WTC11 (cell line): ENCODE results near the gene CACNA1D. TPM values are rescaled to one million over a fixed set of nuclear protein-coding genes. Genes with fewer than 3 reads are reported as not detected.

ENCODE experiments used
- ATAC-seq: fragments of 200-7000 bp; cut with Tn5 transposase; 2 replicates; pipeline ENCODE4 v1.10.0; 2021; ENCODE audit warnings: mild to moderate bottlenecking, moderate library complexity
- CTCF ChIA-PET: fragments of 300-600 bp; sonication (Branson Sonifier 250); formaldehyde crosslinking; loops from one replicate; lab custom pipeline; 2021; ENCODE audit warnings: antibody characterized with exemption; lab: Charles Lee
- POLR2A ChIA-PET: fragments of 350-600 bp; sonication (Branson Sonifier 250); formaldehyde crosslinking; loops from one replicate; lab custom pipeline; 2021; ENCODE audit warnings: antibody characterized with exemption; lab: Charles Lee
- DNase-seq: peaks from one replicate; pipeline ENCODE4 v3.0.0; 2021; ENCODE audit warnings: low spot score
- H3K27ac Mint-ChIP-seq: 2 replicates; pipeline ENCODE4 v1.8.0; 2021; ENCODE audit warnings: mixed read lengths
- H3K27me3 Mint-ChIP-seq: 2 replicates; pipeline ENCODE4 v1.8.0; 2021; ENCODE audit warnings: low read depth, mild to moderate bottlenecking, moderate library complexity, mixed read lengths
- H3K36me3 Mint-ChIP-seq: 2 replicates; pipeline ENCODE4 v1.8.0; 2021; ENCODE audit warnings: mixed read lengths
- H3K4me1 Mint-ChIP-seq: 2 replicates; pipeline ENCODE4 v1.8.0; 2022; ENCODE audit warnings: mixed read lengths
- H3K4me3 Mint-ChIP-seq: 2 replicates; pipeline ENCODE4 v1.8.0; 2021; ENCODE audit warnings: mild to moderate bottlenecking, moderate library complexity, mixed read lengths
- H3K9me3 Mint-ChIP-seq: 2 replicates; pipeline ENCODE4 v1.8.0; 2021; ENCODE audit warnings: mixed read lengths
- AR ChIP-seq: fragments of 250-450 bp; sonication (Bioruptor Pico); IDR thresholded peaks from 2 replicates; pipeline ENCODE4 v1.9.0; 2021; ENCODE audit warnings: mild to moderate bottlenecking
- ATF2 ChIP-seq: sonication (generic); formaldehyde crosslinking; IDR thresholded peaks from 2 replicates; pipeline ENCODE4 v1.8.1; 2022; ENCODE audit warnings: low read depth, missing genetic modification reagents, borderline replicate concordance
- ETV6 ChIP-seq: sonication (generic); formaldehyde crosslinking; IDR thresholded peaks from 2 replicates; pipeline ENCODE4 v1.8.1; 2022; ENCODE audit warnings: mild to moderate bottlenecking, missing genetic modification reagents
- GABPB1 ChIP-seq: sonication (generic); formaldehyde crosslinking; IDR thresholded peaks from 2 replicates; pipeline ENCODE4 v1.8.1; 2023; ENCODE audit warnings: mild to moderate bottlenecking, missing genetic modification reagents
- HMGA2 ChIP-seq: fragments of 250-450 bp; sonication (Bioruptor Pico); IDR thresholded peaks from 2 replicates; pipeline ENCODE4 v1.4.0; 2021; ENCODE audit warnings: mild to moderate bottlenecking, moderate library complexity
- JAZF1 ChIP-seq: fragments of 250-450 bp; sonication (Bioruptor Pico); IDR thresholded peaks from 2 replicates; pipeline ENCODE4 v1.9.0; 2021; ENCODE audit warnings: moderate library complexity, mild to moderate bottlenecking, inconsistent platforms
- KAT7 ChIP-seq: sonication (generic); formaldehyde crosslinking; IDR thresholded peaks from 2 replicates; pipeline ENCODE4 v1.8.1; 2023; ENCODE audit warnings: missing genetic modification reagents, mild to moderate bottlenecking, borderline replicate concordance
- MXD4 ChIP-seq: fragments of 250-450 bp; sonication (Bioruptor Pico); IDR thresholded peaks from 2 replicates; pipeline ENCODE4 v1.8.0; 2021; ENCODE audit warnings: mild to moderate bottlenecking, moderate library complexity, borderline replicate concordance
- NFE2L1 ChIP-seq: sonication (generic); formaldehyde crosslinking; IDR thresholded peaks from 2 replicates; pipeline ENCODE4 v1.8.1; 2023; ENCODE audit warnings: missing genetic modification reagents
- NFYB ChIP-seq: sonication (generic); formaldehyde crosslinking; conservative IDR thresholded peaks from 2 replicates; pipeline ENCODE4 v1.8.0; 2022; ENCODE audit warnings: low read depth, missing genetic modification reagents
- OVOL2 ChIP-seq: fragments of 250-450 bp; sonication (Bioruptor Pico); IDR thresholded peaks from 2 replicates; pipeline ENCODE4 v1.9.0; 2021; ENCODE audit warnings: mild to moderate bottlenecking, borderline replicate concordance
- PRRX2 ChIP-seq: fragments of 250-450 bp; sonication (Bioruptor Pico); IDR thresholded peaks from 2 replicates; pipeline ENCODE4 v1.8.0; 2021; ENCODE audit warnings: mild to moderate bottlenecking
- ZMAT4 ChIP-seq: fragments of 250-450 bp; sonication (Bioruptor Pico); IDR thresholded peaks from 2 replicates; pipeline ENCODE4 v1.9.0; 2021; ENCODE audit warnings: mild to moderate bottlenecking
- ZNF263 ChIP-seq: sonication (generic); formaldehyde crosslinking; IDR thresholded peaks from 2 replicates; pipeline ENCODE4 v1.8.1; 2022; ENCODE audit warnings: low read depth, mild to moderate bottlenecking, moderate library complexity, missing genetic modification reagents
- total RNA-seq: library from RNA; stranded (reverse); gene quantifications from 3 replicates; pipeline ENCODE4 v1.2.3, GENCODE V29; 2021
- TF ChIP-seq, protein P1 (sequence below): fragments of 250-450 bp; sonication (Bioruptor Pico); IDR thresholded peaks from 2 replicates; pipeline ENCODE4 v2.1.2; 2022; ENCODE audit warnings: mild to moderate bottlenecking, moderate library complexity
- TF ChIP-seq, protein P2 (sequence below): sonication (generic); formaldehyde crosslinking; IDR thresholded peaks from 2 replicates; pipeline ENCODE4 v1.8.0; 2023; ENCODE audit warnings: missing genetic modification reagents, mild to moderate bottlenecking, borderline replicate concordance
- TF ChIP-seq, protein P3 (sequence below): sonication (generic); formaldehyde crosslinking; IDR thresholded peaks from 2 replicates; pipeline ENCODE4 v1.8.0; 2022; ENCODE audit warnings: missing genetic modification reagents
- TF ChIP-seq, protein P4 (sequence below): sonication (generic); formaldehyde crosslinking; IDR thresholded peaks from 2 replicates; pipeline ENCODE4 v1.8.0; 2022; ENCODE audit warnings: mild to moderate bottlenecking, missing genetic modification reagents

The CACNA1D gene
- total RNA-seq, 1 experiment from 2014 or later: 2.3 TPM

- DNase-seq: no peak
Observed at GRCh38 chr3:53616971-53617892, 122.8 kb downstream of the CACNA1D start.

More at GRCh38 chr3:53616971-53617892, 122.8 kb downstream of the CACNA1D start:
- no peak overlapping the region for H3K27ac Mint-ChIP-seq
- peaks cover 15% of the 10 kb centered on the region for H3K4me1 Mint-ChIP-seq
- no peaks in the 10 kb centered on the region for H3K27me3 Mint-ChIP-seq
- TF ChIP-seq PRRX2 (CRISPR knock-in tag) (no peak), ZNF263 (no peak), ATF2 (no peak), OVOL2 (CRISPR knock-in tag) (no peak), HMGA2 (CRISPR knock-in tag) (no peak), AR (CRISPR knock-in tag) (no peak), GABPB1 (CRISPR knock-in tag) (no peak), NFYB (no peak), KAT7 (CRISPR knock-in tag) (no peak), ZMAT4 (no peak), MXD4 (CRISPR knock-in tag) (no peak), ETV6 (CRISPR knock-in tag) (no peak), NFE2L1 (CRISPR knock-in tag) (no peak), JAZF1 (CRISPR knock-in tag) (no peak)
- TF ChIP-seq, protein P1, sequence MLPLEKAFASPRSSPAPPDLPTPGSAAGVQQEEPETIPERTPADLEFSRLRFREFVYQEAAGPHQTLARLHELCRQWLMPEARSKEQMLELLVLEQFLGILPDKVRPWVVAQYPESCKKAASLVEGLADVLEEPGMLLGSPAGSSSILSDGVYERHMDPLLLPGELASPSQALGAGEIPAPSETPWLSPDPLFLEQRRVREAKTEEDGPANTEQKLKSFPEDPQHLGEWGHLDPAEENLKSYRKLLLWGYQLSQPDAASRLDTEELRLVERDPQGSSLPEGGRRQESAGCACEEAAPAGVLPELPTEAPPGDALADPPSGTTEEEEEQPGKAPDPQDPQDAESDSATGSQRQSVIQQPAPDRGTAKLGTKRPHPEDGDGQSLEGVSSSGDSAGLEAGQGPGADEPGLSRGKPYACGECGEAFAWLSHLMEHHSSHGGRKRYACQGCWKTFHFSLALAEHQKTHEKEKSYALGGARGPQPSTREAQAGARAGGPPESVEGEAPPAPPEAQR (CRISPR knock-in tag): no peak
- TF ChIP-seq, protein P2, sequence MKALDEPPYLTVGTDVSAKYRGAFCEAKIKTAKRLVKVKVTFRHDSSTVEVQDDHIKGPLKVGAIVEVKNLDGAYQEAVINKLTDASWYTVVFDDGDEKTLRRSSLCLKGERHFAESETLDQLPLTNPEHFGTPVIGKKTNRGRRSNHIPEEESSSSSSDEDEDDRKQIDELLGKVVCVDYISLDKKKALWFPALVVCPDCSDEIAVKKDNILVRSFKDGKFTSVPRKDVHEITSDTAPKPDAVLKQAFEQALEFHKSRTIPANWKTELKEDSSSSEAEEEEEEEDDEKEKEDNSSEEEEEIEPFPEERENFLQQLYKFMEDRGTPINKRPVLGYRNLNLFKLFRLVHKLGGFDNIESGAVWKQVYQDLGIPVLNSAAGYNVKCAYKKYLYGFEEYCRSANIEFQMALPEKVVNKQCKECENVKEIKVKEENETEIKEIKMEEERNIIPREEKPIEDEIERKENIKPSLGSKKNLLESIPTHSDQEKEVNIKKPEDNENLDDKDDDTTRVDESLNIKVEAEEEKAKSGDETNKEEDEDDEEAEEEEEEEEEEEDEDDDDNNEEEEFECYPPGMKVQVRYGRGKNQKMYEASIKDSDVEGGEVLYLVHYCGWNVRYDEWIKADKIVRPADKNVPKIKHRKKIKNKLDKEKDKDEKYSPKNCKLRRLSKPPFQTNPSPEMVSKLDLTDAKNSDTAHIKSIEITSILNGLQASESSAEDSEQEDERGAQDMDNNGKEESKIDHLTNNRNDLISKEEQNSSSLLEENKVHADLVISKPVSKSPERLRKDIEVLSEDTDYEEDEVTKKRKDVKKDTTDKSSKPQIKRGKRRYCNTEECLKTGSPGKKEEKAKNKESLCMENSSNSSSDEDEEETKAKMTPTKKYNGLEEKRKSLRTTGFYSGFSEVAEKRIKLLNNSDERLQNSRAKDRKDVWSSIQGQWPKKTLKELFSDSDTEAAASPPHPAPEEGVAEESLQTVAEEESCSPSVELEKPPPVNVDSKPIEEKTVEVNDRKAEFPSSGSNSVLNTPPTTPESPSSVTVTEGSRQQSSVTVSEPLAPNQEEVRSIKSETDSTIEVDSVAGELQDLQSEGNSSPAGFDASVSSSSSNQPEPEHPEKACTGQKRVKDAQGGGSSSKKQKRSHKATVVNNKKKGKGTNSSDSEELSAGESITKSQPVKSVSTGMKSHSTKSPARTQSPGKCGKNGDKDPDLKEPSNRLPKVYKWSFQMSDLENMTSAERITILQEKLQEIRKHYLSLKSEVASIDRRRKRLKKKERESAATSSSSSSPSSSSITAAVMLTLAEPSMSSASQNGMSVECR (CRISPR knock-in tag): no peak
- TF ChIP-seq, protein P3, sequence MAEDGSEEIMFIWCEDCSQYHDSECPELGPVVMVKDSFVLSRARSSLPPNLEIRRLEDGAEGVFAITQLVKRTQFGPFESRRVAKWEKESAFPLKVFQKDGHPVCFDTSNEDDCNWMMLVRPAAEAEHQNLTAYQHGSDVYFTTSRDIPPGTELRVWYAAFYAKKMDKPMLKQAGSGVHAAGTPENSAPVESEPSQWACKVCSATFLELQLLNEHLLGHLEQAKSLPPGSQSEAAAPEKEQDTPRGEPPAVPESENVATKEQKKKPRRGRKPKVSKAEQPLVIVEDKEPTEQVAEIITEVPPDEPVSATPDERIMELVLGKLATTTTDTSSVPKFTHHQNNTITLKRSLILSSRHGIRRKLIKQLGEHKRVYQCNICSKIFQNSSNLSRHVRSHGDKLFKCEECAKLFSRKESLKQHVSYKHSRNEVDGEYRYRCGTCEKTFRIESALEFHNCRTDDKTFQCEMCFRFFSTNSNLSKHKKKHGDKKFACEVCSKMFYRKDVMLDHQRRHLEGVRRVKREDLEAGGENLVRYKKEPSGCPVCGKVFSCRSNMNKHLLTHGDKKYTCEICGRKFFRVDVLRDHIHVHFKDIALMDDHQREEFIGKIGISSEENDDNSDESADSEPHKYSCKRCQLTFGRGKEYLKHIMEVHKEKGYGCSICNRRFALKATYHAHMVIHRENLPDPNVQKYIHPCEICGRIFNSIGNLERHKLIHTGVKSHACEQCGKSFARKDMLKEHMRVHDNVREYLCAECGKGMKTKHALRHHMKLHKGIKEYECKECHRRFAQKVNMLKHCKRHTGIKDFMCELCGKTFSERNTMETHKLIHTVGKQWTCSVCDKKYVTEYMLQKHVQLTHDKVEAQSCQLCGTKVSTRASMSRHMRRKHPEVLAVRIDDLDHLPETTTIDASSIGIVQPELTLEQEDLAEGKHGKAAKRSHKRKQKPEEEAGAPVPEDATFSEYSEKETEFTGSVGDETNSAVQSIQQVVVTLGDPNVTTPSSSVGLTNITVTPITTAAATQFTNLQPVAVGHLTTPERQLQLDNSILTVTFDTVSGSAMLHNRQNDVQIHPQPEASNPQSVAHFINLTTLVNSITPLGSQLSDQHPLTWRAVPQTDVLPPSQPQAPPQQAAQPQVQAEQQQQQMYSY: no peak
- TF ChIP-seq, protein P4, sequence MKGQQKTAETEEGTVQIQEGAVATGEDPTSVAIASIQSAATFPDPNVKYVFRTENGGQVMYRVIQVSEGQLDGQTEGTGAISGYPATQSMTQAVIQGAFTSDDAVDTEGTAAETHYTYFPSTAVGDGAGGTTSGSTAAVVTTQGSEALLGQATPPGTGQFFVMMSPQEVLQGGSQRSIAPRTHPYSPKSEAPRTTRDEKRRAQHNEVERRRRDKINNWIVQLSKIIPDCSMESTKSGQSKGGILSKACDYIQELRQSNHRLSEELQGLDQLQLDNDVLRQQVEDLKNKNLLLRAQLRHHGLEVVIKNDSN (CRISPR knock-in tag): no peak
- no peak overlapping the region for H3K4me3 Mint-ChIP-seq
- CTCF ChIA-PET: interaction anchor here (1.0 kb wide), 1 partner anchor 17 kb away, joined by 3 read pairs; no protein-coding TSS in a partner anchor
- no peak for ATAC-seq
- H3K9me3 Mint-ChIP-seq: no peaks in the 10 kb centered on the region
- H3K36me3 Mint-ChIP-seq: no peaks in the 10 kb centered on the region
- POLR2A ChIA-PET: no interaction called here
